ENCODE results near the gene POLD4. TPM values are rescaled to one million over a fixed set of nuclear protein-coding genes. Genes with fewer than 3 reads are reported as not detected.
A peak's percentile ranks its signal among the peaks of the same experiment; 100 is the strongest.

The POLD4 gene
- total RNA-seq, 4 donors from 2014 or later: 74.3 to 329 (median 272) TPM

- peaks cover 0 to 37% (median 0%) of the 10 kb centered on the region in 3 donors for H3K36me3 ChIP-seq
- no peak overlapping the region for H3K4me3 ChIP-seq
- peak overlapping the region in 2 of 4 donors; percentile 39 to 60 for H3K27ac ChIP-seq
- TF ChIP-seq POLR2A (IDR thresholded peaks at IDR 0.05) (peak in 1 of 2 donors; percentile 36), CTCF (IDR thresholded peaks at IDR 0.05) (no peak)
- H3K27me3 ChIP-seq: no peaks in the 10 kb centered on the region
- H3K4me1 ChIP-seq: peaks cover 0 to 16% (median 0%) of the 10 kb centered on the region in 4 donors
- H3K9me3 ChIP-seq: no peaks in the 10 kb centered on the region
- peak in 2 of 3 donors; percentile 74 to 80 for DNase-seq
Observed at GRCh38 chr11:67312187-67313021, 40.9 kb downstream of the POLD4 start.

GRCh38 chr11:67311556-67312082 lies 41.7 kb downstream of the POLD4 start:
- no peak for DNase-seq
- no peaks in the 10 kb centered on the region for H3K9me3 ChIP-seq
- no peak for TF ChIP-seq CTCF (IDR thresholded peaks at IDR 0.05)
- no peak for TF ChIP-seq POLR2A (IDR thresholded peaks at IDR 0.05)
- H3K27ac ChIP-seq: peak overlapping the region in 1 of 4 donors; percentile 60
- no peak overlapping the region for H3K4me3 ChIP-seq
- no peaks in the 10 kb centered on the region for H3K27me3 ChIP-seq
- H3K4me1 ChIP-seq: peaks cover 0 to 16% (median 0%) of the 10 kb centered on the region in 4 donors
- peaks cover 0 to 43% (median 0%) of the 10 kb centered on the region in 3 donors for H3K36me3 ChIP-seq

GRCh38 chr11:67311051-67311555 lies 42.2 kb downstream of the POLD4 start:
- H3K27ac ChIP-seq: no peak overlapping the region
- no peak overlapping the region for H3K4me3 ChIP-seq
- peaks cover 0 to 49% (median 0%) of the 10 kb centered on the region in 3 donors for H3K36me3 ChIP-seq
- TF ChIP-seq CTCF (IDR thresholded peaks at IDR 0.05) (no peak), POLR2A (IDR thresholded peaks at IDR 0.05) (no peak)
- H3K4me1 ChIP-seq: peaks cover 0 to 16% (median 0%) of the 10 kb centered on the region in 4 donors
- no peaks in the 10 kb centered on the region for H3K27me3 ChIP-seq
- H3K9me3 ChIP-seq: no peaks in the 10 kb centered on the region
- no peak for DNase-seq

GRCh38 chr11:67310246-67311050 lies 42.9 kb downstream of the POLD4 start:
- no peak for TF ChIP-seq POLR2A (IDR thresholded peaks at IDR 0.05)
- no peak for TF ChIP-seq CTCF (IDR thresholded peaks at IDR 0.05)
- no peak overlapping the region for H3K27ac ChIP-seq
- DNase-seq: no peak

GRCh38 chr11:67309661-67310061 lies 43.7 kb downstream of the POLD4 start:
- H3K36me3 ChIP-seq: peaks cover 0 to 49% (median 0%) of the 10 kb centered on the region in 3 donors
- DNase-seq: peak in 1 of 3 donors; percentile 40

More at GRCh38 chr11:67310246-67311050, 42.9 kb downstream of the POLD4 start:
- Histone ChIP-seq H3K4me3 (no peak overlapping the region), H3K36me3 (peaks cover 0 to 49% (median 0%) of the 10 kb centered on the region in 3 donors), H3K9me3 (no peaks in the 10 kb centered on the region), H3K27me3 (no peaks in the 10 kb centered on the region), H3K4me1 (peaks cover 0 to 16% (median 0%) of the 10 kb centered on the region in 4 donors)

More at GRCh38 chr11:67309661-67310061, 43.7 kb downstream of the POLD4 start:
- no peaks in the 10 kb centered on the region for H3K27me3 ChIP-seq
- H3K9me3 ChIP-seq: no peaks in the 10 kb centered on the region
- no peak overlapping the region for H3K4me3 ChIP-seq
- H3K4me1 ChIP-seq: peaks cover 0 to 23% (median 0%) of the 10 kb centered on the region in 4 donors
- no peak overlapping the region for H3K27ac ChIP-seq
- TF ChIP-seq POLR2A (IDR thresholded peaks at IDR 0.05): no peak
- no peak for TF ChIP-seq CTCF (IDR thresholded peaks at IDR 0.05)
